Astrocyte (in vitro differentiated cells and primary cell): ENCODE data around the gene EXOSC10. TPM values are rescaled to one million over a fixed set of nuclear protein-coding genes. Genes with fewer than 3 reads are reported as not detected.
A peak's percentile ranks its signal among the peaks of the same experiment; 100 is the strongest.

Source experiments
- DNase-seq: peaks from one replicate; pipeline ENCODE4 v3.0.0-alpha.2; 2010; ENCODE audit warnings: low read depth
- FAIRE-seq: peaks from 2 replicates; lab custom pipeline; 2011; peaks lifted over from hg19 to GRCh38; lab: Jason Lieb, UNC
- H2AFZ ChIP-seq: 2 replicates; pipeline ENCODE4 v1.6.0; 2012; ENCODE audit warnings: low read depth, low read length, inconsistent platforms
- H3K27ac ChIP-seq: 2 replicates; pipeline ENCODE4 v1.5.1; 2011; ENCODE audit warnings: low read depth, low read length, inconsistent platforms
- H3K27me3 ChIP-seq: 2 replicates; pipeline ENCODE4 v1.6.0; 2011; ENCODE audit warnings: low read length, inconsistent platforms; ENCODE audit not compliant: insufficient read depth
- H3K36me3 ChIP-seq: 2 replicates; pipeline ENCODE4 v1.5.1; 2011; ENCODE audit warnings: low read length, inconsistent platforms; ENCODE audit not compliant: insufficient read depth
- H3K4me1 ChIP-seq: 2 replicates; pipeline ENCODE4 v1.5.1; 2011; ENCODE audit warnings: low read length, inconsistent platforms; ENCODE audit not compliant: insufficient read depth
- H3K4me2 ChIP-seq: 2 replicates; pipeline ENCODE4 v1.6.0; 2012; ENCODE audit warnings: low read length, inconsistent platforms
- H3K4me3 ChIP-seq: 2 replicates; pipeline ENCODE4 v1.5.1; 2011; ENCODE audit warnings: low read depth, mild to moderate bottlenecking, low read length, inconsistent platforms; ENCODE audit not compliant: insufficient read depth
- H3K79me2 ChIP-seq: 2 replicates; pipeline ENCODE4 v1.6.0; 2012; ENCODE audit warnings: mild to moderate bottlenecking, low read length, inconsistent platforms; ENCODE audit not compliant: insufficient read depth
- H3K9ac ChIP-seq: 2 replicates; pipeline ENCODE4 v1.6.0; 2012; ENCODE audit warnings: mild to moderate bottlenecking, low read length, inconsistent platforms
- H3K9me3 ChIP-seq: 2 replicates; pipeline ENCODE4 v1.5.1; 2012; ENCODE audit warnings: low read depth, mild to moderate bottlenecking, low read length, inconsistent platforms; ENCODE audit not compliant: insufficient read depth
- H4K20me1 ChIP-seq: 2 replicates; pipeline ENCODE4 v1.6.0; 2012; ENCODE audit warnings: low read length, inconsistent platforms; ENCODE audit not compliant: insufficient read depth
- H3K27ac Mint-ChIP-seq: one replicate; pipeline ENCODE4 v1.8.0; 2021; ENCODE audit warnings: mild to moderate bottlenecking, mixed read lengths; ENCODE audit not compliant: unreplicated experiment
- H3K27me3 Mint-ChIP-seq: one replicate; pipeline ENCODE4 v1.8.0; 2021; ENCODE audit warnings: low read depth, mixed read lengths; ENCODE audit not compliant: unreplicated experiment
- H3K36me3 Mint-ChIP-seq: one replicate; pipeline ENCODE4 v1.8.0; 2021; ENCODE audit warnings: low read depth, mixed read lengths; ENCODE audit not compliant: unreplicated experiment
- H3K4me1 Mint-ChIP-seq: one replicate; pipeline ENCODE4 v1.8.0; 2021; ENCODE audit warnings: low read depth, mixed read lengths; ENCODE audit not compliant: unreplicated experiment
- H3K4me3 Mint-ChIP-seq: one replicate; pipeline ENCODE4 v1.8.0; 2021; ENCODE audit warnings: mild to moderate bottlenecking, moderate library complexity, mixed read lengths; ENCODE audit not compliant: unreplicated experiment
- H3K9me3 Mint-ChIP-seq: one replicate; pipeline ENCODE4 v1.8.0; 2021; ENCODE audit warnings: mild to moderate bottlenecking, mixed read lengths; ENCODE audit not compliant: unreplicated experiment
- EZH2 ChIP-seq: IDR thresholded peaks from 2 replicates; pipeline ENCODE4 v1.6.1; 2012; ENCODE audit warnings: mild to moderate bottlenecking, low read length, inconsistent platforms; ENCODE audit not compliant: insufficient read depth
- total RNA-seq: library from RNA; stranded (reverse); gene quantifications from 2 replicates; pipeline ENCODE4 v1.2.1, GENCODE V29; 2021
- TF ChIP-seq, protein P1 (sequence below): IDR thresholded peaks from 2 replicates; pipeline ENCODE4 v1.5.1; 2011; ENCODE audit warnings: low read depth, mild to moderate bottlenecking, inconsistent platforms, low read length, moderate library complexity; ENCODE audit not compliant: insufficient read depth

EXOSC10 gene
- total RNA-seq, 1 donor from 2014 or later = 56.8 TPM

DNA sequence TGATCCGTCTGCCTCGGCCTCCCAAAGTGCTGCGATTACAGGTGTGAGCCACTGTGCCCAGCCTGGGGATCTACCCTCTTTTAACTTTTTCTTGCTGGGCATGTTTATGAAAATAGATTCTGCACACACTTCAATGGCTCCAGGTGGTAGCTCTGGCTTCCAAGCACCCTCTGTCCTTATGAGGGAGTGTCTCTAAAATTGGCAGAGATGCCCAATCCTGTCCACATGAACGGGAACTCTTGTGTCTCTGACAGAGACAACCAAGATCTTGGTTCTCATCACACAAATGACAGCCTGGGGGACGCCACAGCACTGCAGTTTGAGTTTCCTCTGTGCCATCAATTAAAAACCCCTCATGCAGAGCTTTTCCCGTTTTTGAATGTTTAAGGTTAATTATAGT, 46.1 kb upstream of the EXOSC10 start:
- Histone ChIP-seq H3K36me3 (peaks cover 35% of the 10 kb centered on the region), H4K20me1 (no peaks in the 10 kb centered on the region), H2AFZ (no peak overlapping the region), H3K4me2 (no peak overlapping the region), H3K4me1 (no peaks in the 10 kb centered on the region), H3K9me3 (no peaks in the 10 kb centered on the region), H3K4me3 (no peak overlapping the region), H3K27ac (no peak overlapping the region), H3K9ac (no peak overlapping the region), H3K27me3 (no peaks in the 10 kb centered on the region), H3K79me2 (no peaks in the 10 kb centered on the region)
- Mint-ChIP-seq H3K36me3 (peaks cover 17% of the 10 kb centered on the region), H3K4me3 (no peak overlapping the region), H3K27ac (no peak overlapping the region), H3K4me1 (peaks cover 7% of the 10 kb centered on the region), H3K9me3 (no peaks in the 10 kb centered on the region), H3K27me3 (no peaks in the 10 kb centered on the region)
- FAIRE-seq (no peak), DNase-seq (no peak)
- TF ChIP-seq EZH2 = no peak
- TF ChIP-seq, protein P1, sequence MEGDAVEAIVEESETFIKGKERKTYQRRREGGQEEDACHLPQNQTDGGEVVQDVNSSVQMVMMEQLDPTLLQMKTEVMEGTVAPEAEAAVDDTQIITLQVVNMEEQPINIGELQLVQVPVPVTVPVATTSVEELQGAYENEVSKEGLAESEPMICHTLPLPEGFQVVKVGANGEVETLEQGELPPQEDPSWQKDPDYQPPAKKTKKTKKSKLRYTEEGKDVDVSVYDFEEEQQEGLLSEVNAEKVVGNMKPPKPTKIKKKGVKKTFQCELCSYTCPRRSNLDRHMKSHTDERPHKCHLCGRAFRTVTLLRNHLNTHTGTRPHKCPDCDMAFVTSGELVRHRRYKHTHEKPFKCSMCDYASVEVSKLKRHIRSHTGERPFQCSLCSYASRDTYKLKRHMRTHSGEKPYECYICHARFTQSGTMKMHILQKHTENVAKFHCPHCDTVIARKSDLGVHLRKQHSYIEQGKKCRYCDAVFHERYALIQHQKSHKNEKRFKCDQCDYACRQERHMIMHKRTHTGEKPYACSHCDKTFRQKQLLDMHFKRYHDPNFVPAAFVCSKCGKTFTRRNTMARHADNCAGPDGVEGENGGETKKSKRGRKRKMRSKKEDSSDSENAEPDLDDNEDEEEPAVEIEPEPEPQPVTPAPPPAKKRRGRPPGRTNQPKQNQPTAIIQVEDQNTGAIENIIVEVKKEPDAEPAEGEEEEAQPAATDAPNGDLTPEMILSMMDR = no peak

GRCh38 chr1:11144570-11145256, 45.0 kb upstream of the EXOSC10 start:
- no peaks in the 10 kb centered on the region for H3K4me1 ChIP-seq
- no peaks in the 10 kb centered on the region for H3K27me3 ChIP-seq
- H3K36me3 Mint-ChIP-seq = peaks cover 19% of the 10 kb centered on the region
- H3K27ac ChIP-seq = no peak overlapping the region
- no peak overlapping the region for H3K9ac ChIP-seq
- no peak for TF ChIP-seq EZH2
- TF ChIP-seq, protein P1 = no peak
- FAIRE-seq (peak; percentile 32), DNase-seq (no peak)
- H3K9me3 ChIP-seq = no peaks in the 10 kb centered on the region
- H3K4me3 Mint-ChIP-seq = no peak overlapping the region
- no peaks in the 10 kb centered on the region for H3K79me2 ChIP-seq
- H3K4me3 ChIP-seq = no peak overlapping the region
- no peaks in the 10 kb centered on the region for H3K9me3 Mint-ChIP-seq
- H4K20me1 ChIP-seq = no peaks in the 10 kb centered on the region
- no peak overlapping the region for H3K27ac Mint-ChIP-seq
- H2AFZ ChIP-seq = no peak overlapping the region
- no peak overlapping the region for H3K4me2 ChIP-seq
- H3K27me3 Mint-ChIP-seq = no peaks in the 10 kb centered on the region
- H3K36me3 ChIP-seq = peaks cover 32% of the 10 kb centered on the region
- H3K4me1 Mint-ChIP-seq = peaks cover 7% of the 10 kb centered on the region

DNA sequence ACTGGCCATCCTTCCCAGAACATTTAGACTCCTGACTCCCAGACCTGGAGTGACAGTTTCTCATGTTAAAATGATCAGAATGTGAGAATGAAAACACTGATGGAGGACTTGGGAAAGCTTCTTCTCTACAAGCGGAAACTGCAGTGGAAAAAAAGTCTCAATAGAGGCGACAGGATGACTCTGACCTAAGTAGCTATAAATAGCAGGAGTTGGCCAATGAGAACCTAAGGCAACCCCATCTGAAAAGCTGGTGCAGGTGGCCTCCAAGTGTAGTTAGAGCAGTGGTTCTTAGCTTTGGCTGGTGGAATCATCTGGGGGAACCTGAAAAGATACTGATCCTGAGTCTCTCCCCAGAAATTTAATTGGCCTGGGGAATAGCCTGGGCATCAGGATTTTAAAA, 44.2 kb upstream of the EXOSC10 start:
- no peak for FAIRE-seq
- Histone ChIP-seq H3K4me1 (peaks cover 6% of the 10 kb centered on the region), H4K20me1 (no peaks in the 10 kb centered on the region), H3K27ac (no peak overlapping the region), H3K79me2 (no peaks in the 10 kb centered on the region), H3K27me3 (no peaks in the 10 kb centered on the region), H3K9ac (no peak overlapping the region), H3K4me2 (no peak overlapping the region), H3K4me3 (no peak overlapping the region), H2AFZ (no peak overlapping the region), H3K36me3 (peaks cover 24% of the 10 kb centered on the region), H3K9me3 (no peaks in the 10 kb centered on the region)
- Mint-ChIP-seq H3K4me3 (no peak overlapping the region), H3K36me3 (peaks cover 19% of the 10 kb centered on the region), H3K9me3 (no peaks in the 10 kb centered on the region), H3K27ac (no peak overlapping the region), H3K4me1 (peaks cover 7% of the 10 kb centered on the region), H3K27me3 (no peaks in the 10 kb centered on the region)
- TF ChIP-seq EZH2 = no peak
- TF ChIP-seq, protein P1 = no peak
- no peak for DNase-seq
